C1 segment of cervical spinal cord (tissue), 14 donors: ENCODE measurements around the gene MORN1.
A peak's percentile ranks its signal among the peaks of the same experiment; 100 is the strongest.

Experiments
- DNase-seq, 14 donors: peaks; one replicate each; lab custom pipeline; 2025; lab: John Stamatoyannopoulos, UW

MORN1 gene

DNA sequence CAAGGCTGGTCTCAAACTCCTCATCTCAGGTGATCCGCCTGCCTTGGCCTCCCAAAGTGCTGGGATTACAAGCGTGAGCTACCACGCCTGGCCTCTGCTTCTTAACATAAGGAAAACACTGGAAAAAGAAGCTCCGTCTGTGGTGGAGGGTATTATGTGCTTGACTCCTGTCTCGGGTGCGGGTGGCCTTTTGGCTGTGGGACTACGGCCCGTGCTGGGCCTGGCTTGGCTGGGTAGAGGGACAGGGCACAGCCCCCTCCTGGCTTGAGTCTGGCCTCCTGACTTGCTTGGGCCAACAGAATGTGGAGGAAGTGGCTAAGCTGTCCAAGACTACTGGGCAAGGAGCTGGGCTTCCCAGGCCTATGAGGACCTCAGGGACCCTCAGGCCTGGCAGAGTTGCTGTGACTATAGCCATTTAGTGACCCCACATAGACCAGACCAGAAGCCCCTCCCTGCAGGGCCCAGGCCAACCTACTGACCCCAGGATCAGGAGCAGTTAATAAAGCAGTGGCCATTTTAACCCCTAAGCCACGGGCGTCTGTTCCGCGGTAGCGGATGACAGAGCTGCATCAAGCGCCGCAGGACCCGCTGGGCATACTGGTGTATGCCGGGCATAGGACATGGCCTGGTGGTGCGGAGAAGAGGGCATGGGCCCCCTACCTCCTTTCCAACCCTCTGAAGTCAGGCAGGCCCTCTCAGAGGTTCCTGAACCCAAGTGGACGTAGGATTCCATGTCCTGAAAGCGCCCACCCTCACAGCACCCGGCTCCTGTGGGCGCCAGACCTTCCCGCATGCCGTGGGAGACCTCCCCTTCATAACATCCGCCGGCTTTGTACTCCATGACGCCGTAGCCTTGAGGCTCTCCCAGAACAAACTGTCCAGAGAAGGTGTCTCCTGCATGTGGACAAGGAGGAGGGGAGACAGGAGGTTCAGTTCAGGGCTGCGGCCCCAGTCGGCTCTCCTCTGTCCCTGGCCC lies 4.4 kb downstream of the MORN1 start:
- no peak for DNase-seq

DNA sequence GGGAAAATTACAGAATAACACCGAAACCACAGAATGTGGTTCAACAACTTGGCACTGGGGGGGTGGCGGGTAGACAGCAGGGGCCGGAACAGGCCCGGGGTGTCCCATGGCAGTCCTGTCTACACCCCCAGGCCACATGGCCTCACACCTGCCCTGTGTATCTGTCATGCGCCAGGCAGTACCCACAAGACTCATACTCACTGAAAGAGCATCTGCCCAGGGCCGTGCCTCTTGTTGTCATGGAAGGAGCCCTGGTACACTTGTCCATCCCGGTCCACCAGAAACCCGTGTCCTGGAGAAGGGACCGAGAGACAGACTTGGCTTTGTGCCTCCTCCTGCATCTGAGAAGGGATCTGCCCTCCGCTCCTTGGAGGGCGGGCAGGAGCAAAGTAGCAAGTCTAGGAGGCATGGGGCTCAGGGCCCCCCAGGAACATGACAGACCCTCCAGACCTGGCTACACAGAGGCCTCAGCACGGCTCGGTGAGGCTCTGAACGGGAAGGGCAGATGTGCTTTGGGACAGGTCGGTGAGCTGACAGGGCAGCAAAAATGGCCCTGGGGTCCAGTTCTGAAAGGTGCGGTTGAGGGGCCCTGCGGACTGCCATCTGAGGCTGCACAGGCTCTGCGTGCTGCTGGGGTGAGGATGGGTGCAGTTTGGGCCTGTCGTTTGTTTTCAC lies 5.6 kb downstream of the MORN1 start:
- DNase-seq = peak in 1 of 14 donors; percentile 88

DNA sequence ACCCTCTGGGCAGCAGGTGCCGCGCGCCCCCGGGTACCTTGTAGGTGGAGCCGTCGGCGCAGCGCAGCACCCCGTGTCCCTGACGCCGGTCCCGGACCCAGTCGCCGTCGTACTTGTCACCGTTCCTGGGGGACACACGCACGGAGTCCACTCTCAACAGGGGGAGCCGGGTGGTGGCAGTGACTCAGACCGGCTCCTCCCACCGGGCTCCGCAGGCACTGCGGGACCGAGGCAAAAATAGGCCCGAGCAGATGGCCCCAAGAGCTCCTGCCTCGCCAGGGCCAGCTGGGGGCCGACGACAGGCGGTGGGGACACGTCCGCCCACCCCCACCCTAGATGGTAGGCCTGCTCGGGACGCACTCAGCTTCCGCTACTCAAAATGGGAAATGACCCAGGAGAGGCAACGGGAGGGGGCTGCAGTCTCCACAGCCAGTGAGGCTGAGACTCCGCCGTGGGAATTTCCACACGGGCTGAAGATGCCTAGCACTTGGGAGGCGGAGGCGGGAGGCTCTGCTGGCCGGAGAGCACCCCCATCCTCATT lies 6.3 kb downstream of the MORN1 start:
- peak in 1 of 14 donors; percentile 90 for DNase-seq

DNA sequence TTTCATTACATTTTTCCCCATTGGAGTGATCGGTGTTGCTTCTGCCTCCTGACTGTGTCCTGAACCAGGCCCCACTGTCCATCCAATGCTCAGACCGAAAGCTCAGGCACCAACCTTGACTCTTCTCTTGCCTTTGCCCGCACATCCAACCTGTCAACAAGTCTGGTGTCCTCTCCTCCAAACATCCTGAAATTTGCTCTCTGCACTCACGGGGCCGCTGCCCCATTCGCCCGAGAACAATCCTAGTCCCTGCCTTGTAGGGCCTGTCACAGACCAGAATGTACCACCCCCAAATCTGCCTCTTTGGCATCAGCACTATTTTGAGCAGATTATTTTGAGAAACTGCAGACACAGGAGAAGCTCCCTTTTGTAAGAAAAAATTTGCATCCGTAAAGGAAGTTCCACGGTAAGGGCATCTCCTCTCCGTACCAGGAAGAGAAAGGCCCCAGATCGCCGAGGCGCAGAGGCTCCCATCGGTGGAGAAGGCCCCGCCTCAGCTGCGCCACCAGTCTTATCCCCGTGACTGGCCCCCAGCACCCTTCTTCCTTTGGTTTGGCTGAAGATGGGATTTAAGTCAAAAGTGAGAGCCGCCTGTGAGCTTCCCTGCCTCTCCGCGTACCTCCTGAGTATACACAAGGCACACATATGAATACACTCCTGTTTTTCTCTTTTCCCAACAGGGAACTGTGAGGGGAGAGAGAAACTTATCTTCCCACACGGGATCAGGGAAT lies 7.1 kb downstream of the MORN1 start:
- DNase-seq = peak in 1 of 14 donors; percentile 74

DNA sequence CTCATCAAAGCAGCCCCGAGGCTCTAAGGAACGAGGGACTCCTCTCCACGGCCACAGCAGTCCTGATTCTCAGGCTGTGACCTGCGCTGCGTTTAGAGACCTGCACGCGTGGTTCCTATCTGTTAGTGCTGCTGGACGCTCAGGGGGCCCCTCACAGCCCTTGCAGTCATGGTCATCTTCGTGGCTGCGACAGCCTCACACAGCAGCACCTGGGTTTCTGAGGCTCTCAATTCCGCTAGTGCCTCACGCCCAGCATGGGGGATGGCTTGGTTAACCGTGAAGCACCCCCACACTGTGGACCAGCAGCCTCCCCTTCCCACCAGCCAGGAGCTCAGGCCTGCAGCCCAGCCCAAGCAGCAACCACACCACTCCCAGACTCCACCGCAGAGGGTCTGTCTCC lies 7.8 kb downstream of the MORN1 start:
- no peak for DNase-seq

DNA sequence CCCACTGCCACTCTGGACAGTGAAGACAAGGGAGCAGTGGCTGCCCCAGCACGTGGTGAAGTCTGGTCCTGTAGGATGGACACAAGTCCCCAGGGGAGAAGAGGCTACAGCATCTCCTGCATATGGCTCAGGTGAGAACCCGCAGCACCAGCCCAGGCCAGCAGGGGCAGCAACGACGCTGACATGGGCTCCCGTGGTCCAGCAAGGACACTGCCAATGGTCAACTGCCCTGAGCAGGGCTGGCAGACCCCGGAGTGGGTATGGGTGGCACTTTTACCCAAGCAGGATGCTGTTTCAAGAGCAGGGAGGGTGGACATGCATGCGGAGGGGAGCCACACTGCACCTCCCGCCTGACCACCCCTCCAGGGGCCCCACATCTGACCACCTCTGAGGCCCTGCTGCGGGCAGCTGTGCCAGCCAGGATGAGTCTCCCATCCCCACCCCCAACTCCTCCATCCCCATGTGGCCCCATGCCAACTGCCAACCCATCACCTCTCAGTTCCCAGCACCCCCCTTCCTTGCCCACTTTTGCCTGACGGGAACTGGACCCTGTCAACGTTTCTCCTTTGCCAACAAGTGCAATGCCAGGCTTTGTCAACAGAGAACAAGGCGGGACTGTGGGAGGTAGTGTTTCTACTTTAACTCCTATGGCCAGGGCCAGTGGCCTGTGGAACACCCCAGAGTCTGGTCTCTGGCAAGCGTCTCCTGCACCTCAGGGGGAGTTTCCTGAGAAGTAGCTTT lies 8.6 kb downstream of the MORN1 start:
- DNase-seq = peak in 2 of 14 donors; percentile 48 to 79

DNA sequence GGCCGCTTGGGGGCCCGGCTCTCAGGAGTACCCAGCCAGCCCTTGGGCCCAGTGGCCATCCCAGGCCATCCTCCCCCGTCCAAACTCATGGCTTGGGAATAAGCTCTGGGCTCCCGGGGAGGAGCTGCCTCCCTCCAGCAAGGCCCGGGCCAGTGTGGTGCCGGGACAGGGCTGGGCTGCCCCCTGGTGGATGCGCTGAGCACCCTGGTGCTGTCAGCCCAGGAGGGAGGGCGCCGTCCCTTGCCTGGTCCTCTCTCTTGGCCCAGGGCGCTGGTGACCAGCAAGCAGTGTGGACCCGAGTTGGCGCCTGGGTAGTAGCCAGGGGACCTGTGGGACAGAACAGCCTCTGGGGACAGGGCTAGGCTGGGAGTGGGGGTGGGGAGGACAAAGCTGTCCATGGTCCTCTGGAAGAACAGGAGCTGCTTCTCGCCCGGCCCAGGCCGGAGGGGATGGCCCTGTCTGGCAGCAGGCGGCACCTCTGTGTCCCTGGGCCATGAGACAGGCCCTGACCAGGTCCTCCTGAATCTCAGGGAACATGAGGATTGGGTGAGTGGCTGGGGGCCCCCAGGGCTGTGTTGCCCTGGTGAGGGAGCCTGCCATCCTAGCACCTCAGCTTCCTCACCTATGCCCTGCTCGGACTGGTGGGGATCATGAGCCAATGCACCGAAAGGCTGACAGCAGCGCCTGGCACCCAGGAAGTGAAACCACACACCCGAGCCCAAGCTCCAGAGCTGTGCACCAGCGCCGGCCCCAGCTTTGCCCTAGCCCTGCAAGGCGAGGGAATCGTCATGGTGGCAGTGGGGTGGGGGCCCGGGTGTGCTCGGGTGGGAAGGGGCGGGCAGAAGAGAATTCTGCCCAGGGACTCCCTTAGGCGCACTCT lies 9.4 kb downstream of the MORN1 start:
- DNase-seq = peak in 13 of 14 donors; percentile 16 to 78 (median 63)

DNA sequence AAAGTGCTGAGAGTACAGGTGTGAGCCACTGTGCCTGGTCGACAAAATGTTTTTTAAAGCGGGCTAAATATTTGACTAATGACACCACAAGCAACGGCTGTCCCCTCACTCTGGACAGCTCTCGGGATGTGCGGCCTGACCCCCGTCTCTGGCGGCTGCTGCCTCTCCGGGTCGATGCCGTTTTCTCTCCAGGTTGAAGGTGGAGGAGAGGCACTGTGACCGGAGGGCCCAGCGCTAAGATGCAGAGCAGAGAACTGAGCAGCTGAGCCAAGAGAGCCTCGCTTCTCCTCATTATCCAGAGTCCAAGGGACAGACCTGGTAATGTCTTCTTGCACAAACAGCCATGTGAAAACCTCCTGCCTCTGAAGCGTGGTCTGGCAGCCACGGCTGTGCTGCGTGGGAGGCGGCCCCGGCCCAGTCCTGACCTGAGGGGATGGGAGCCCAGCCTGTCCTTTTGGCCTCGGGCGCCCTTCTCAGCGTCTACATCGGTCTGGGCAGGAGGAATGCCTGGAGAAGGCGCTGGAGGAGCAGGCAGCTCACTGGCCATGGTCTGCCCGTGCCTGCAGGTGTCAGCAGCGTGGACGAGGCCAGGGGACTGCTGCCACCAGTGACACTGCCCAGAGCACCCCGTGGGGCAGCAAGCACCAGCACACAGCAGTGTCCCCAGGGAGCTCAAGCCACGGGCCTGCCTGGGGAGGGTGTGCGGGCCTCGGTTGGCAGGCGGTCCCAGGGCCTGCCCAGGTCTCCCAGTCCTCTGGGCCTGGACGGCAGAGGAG lies 10.3 kb downstream of the MORN1 start:
- DNase-seq = peak in 1 of 14 donors; percentile 60

DNA sequence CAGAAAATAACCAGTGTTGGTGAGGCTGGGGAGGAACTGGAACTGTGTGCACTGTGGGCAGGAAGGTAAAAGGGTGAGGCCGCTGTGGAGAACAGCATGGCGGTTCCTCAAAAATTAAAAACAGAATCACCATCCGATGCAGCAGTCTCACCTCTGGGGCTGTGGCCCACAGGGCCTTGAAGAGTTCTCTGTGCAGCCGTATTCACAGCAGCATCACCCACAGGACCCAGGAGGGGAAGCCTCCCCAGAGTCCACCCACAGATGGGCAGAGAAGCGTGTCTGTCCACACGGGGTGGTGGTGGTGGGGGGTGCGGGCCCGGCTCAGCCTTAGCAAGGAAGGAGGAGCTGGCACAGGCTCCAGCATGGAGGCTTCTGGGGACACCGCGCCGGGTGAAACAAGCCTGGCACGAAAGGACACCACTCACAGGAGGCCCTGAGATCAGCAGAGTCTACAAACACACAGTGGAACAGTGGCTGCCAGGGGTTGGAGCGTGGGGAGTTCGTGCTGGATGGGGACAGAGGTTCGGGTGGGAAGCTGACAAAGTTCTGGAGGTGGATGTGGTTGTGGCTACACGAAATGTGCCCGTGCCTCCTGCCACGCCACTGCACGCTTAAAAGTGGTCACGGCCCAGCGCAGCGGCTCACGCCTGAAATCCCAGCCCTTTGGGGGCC lies 11.5 kb downstream of the MORN1 start:
- no peak for DNase-seq

DNA sequence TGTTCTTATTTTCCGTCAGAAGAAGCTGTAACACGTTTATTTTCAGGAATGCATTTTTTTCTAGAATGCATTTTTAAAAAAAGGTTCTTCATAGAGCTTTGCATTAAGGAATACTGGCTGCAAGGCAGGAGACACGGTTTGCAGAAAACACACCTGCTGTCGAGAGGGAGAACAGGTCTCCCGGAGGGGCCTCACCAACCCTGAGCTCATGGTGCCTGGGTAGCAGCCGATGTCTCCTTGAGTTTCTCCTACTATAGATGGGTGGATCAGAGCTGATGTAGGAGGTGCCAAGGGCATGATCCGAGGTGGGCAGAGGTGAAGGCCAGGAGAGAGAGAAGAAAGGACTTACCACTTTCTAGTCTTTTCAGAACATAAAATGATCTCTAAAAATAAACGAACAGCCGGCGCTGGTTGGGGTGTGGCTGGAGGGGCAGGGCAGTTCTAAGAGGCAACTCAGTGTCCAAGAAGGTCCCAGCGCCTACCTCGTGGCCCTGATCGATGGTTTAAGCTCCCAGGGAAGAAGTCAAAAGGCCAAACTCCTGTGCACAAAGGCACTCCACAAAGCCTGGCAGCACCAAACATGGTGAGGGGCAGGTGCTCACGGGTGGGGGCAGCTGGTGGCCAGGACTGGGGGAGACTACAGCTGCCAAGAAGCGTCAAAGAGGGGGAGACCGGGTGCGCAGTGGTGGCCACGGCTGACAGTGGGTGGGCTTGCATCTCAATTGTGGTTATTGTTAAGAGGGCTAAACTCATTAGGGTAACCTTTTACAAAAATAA lies 12.2 kb downstream of the MORN1 start:
- DNase-seq = no peak

DNA sequence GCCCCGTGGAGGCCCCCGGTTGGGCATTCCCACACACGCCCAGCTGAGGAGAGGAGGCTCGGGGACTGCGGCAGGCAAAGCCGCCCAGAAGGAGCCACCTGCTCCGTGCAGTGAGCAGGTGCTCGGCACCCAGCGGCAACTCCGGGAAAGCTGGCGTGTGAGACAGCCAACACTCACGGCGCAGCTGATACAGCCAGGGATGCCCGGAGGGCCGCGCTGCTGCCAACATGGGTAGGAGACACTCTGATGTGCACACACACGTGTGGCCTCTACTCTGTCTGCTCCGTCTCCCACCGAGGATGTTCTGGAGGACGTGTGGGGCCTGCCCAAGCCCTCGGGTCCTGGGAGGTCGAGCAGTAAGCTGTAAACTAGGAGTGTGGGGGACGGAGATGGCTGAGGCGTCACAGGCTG lies 12.9 kb downstream of the MORN1 start:
- DNase-seq = peak in 1 of 14 donors; percentile 53

DNA sequence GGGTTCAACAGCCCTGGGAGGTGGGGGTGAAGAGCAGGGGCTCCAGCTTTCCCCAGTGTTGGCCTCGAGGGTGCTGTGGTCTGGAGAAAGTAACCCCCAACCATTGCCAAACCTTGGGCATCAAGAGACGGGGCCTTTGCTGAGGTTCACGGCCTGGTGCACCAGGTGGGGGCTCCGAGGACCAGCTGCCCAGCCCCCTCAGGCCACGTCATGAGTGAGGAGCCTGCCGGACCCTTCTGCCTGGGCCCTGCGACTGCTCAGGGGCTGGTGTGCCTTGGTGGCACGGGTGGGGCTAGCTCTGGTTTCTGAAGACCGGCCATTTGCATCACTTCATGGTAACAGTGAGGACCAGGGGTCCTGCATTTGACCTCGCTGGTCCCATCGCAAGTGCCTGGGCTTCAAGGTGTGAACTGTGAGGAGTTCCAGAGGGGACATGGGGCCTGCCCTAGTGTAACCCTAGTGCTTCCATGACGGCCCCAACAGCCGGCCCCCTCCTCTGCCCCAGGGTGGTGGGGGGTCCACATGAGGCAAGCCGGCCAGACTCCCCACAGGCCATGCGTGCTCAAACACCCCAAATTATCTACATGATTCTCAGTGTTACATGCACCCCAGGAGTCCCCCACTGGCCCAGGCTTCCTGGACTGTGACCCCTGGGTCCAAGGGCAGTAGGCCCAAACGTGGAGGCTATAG lies 13.5 kb downstream of the MORN1 start:
- DNase-seq = no peak

DNA sequence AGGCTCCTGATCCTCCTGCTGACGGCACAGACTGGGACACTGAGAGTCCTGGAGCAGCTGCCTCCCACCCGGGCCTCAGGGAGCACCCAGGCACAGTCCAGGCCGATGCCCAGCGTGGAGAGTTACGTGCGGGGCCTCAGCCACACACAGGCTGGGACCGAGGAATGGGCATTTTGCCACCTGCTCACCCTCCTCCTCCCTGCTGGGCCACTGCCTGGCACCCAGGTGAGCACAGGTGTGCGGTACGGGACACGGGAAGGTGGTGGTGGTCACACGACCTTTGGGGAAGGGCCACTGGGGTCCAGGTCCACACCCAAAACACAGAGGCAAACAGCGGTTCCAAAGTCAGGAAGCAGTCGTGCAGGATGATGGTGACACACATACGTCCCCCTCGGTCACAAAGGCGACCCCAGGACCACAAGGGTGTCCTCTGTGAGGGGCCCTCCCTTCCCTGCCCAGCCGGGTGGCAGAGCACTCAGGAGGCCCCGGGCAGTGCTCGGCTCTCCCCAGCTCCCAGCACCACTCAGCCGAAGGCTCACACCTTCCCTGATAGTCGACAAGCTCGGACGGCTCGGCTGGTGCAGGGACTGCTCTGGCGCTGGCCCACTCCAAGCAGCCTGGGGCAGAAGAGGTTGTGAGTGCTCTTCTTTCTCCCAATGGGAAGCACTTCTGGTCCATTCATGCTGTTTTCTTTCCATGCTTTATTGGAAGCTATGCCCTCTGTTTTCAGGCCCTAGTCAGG lies 14.3 kb downstream of the MORN1 start:
- no peak for DNase-seq

DNA sequence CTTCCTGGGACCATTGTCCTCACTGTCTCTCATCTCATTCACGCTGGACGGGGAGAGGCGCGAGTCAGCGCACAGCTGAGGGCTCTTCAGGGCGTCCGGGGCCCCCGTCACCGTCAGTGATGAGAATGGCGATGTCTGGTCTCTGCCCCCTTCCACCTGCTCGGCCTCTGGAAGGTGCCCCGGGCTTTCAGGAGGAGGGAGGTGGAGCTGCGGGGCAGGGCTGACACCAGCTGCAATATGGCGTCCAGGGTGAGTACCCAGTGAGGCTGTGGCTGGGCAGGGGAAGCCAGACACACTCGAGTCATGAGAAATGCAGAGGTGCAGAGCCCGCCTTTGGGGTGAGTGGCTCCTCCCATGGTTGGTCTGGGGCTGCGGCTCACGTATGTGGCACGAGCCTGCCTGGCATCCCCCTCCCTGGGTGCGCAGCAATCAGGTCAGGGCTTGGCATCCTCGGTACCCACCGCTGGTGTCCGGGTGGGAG lies 15.1 kb downstream of the MORN1 start:
- no peak for DNase-seq

DNA sequence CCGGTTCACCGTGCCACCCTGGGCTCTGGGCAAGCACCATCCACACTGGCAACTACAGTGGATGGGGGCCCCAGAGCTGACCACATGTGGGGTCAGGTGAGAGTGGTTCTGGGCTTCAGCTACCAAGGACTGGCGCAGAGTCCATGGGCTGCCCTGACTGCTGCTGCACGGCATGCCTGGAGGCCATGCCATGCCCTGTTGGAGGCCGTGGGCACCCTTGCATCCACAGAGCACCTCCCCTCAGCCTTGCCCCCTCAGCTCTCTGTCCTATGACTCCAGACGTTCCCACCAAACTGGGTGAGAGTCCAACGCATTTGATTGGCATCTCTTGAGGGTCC lies 15.5 kb downstream of the MORN1 start:
- no peak for DNase-seq

DNA sequence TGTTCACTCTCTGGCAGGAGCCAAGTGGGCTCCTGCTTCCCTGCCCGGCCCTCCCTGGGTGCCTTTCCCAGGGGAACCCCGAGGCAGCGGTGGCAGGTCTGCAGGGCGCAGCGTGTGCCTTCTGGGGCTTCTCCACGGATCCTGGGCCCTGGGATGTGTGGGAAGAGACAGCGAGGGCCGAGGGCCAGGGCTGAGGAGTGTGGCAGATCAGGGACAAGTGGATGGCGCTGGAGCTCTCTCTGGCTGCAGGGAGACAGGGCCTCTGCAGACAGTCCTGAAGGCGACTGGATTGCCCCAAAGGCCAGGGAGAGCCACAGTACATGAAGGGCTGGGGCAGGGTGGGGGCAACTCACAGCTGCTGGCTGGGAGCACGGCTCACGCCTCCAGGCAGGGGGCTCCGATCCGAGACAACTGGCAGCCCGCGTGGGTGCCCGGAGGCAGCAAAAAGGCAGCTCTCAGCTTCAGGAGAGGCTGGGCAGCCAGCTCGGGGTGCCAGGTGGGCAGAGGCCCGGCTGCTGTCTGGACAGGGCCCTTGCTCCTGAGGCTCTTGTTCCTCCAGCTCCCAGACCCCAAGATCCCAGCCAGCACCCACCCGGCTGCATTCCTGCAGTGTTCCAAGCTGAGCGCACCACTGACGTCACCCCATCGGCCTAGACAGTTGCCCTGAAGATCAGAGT lies 16.0 kb downstream of the MORN1 start:
- no peak for DNase-seq
